HEK293 (cell line): ENCODE data around the gene LPP.

Experiments used
- CTCF ChIA-PET: fragments of 350-600 bp; formaldehyde crosslinking; extraction: SDS; loops from one replicate; lab custom pipeline; 2021; ENCODE audit warnings: antibody characterized with exemption; lab: Yijun Ruan, JAX
- POLR2A ChIA-PET: fragments of 300-600 bp; formaldehyde crosslinking; extraction: SDS; loops from one replicate; lab custom pipeline; 2020; ENCODE audit warnings: antibody characterized with exemption, inconsistent platforms; lab: Yijun Ruan, JAX
- H3K27ac ChIP-seq: fragments of 200-500 bp; sonication (Bioruptor generic); 2 replicates; pipeline ENCODE4 v1.5.1; 2014; ENCODE audit warnings: low read depth, low read length, control low read depth, inconsistent platforms; ENCODE audit errors: extremely low read depth
- H3K36me3 ChIP-seq, 2 experiments: fragments of 200-500 bp in 1 of 2; sonication (Bioruptor generic) in 1 of 2; 1 replicate in 1 of 2; 2 replicates in 1 of 2; pipeline ENCODE4 v1.5.1; 2014 to 2017; ENCODE audit warnings: inconsistent platforms in 2 of 2, low read length in 2 of 2; ENCODE audit not compliant: control insufficient read depth in 2 of 2, insufficient read depth in 1 of 2
- H3K4me1 ChIP-seq: fragments of 200-500 bp; sonication (Bioruptor generic); 2 replicates; pipeline ENCODE4 v1.5.1; 2014; ENCODE audit warnings: mild to moderate bottlenecking, low read length, inconsistent platforms; ENCODE audit not compliant: control insufficient read depth, insufficient read depth
- H3K4me3 ChIP-seq: 2 replicates; pipeline ENCODE4 v1.5.1; 2011; ENCODE audit warnings: low read depth, mild to moderate bottlenecking, control low read depth, low read length, moderate library complexity
- H3K9me3 ChIP-seq: fragments of 200-500 bp; sonication (Bioruptor generic); 2 replicates; pipeline ENCODE4 v1.5.1; 2014; ENCODE audit warnings: low read depth, low read length, inconsistent platforms; ENCODE audit not compliant: control insufficient read depth, insufficient read depth
- EGR2 ChIP-seq: fragments of 450-650 bp; formaldehyde crosslinking; IDR thresholded peaks from 2 replicates; pipeline ENCODE4 v1.5.1; 2016; ENCODE audit warnings: low read depth, missing biosample characterization, missing genetic modification characterization
- GFI1B ChIP-seq: fragments of 450-650 bp; formaldehyde crosslinking; IDR thresholded peaks from 2 replicates; pipeline ENCODE4 v1.5.1; 2016; ENCODE audit warnings: missing biosample characterization, missing genetic modification characterization
- GLIS2 ChIP-seq: fragments of 450-650 bp; formaldehyde crosslinking; IDR thresholded peaks from 2 replicates; pipeline ENCODE4 v1.5.1; 2016; ENCODE audit warnings: missing biosample characterization, missing genetic modification characterization
- KLF1 ChIP-seq: fragments of 450-650 bp; formaldehyde crosslinking; IDR thresholded peaks from 2 replicates; pipeline ENCODE4 v1.5.1; 2016; ENCODE audit warnings: missing biosample characterization, missing genetic modification characterization
- OSR2 ChIP-seq: fragments of 450-650 bp; formaldehyde crosslinking; IDR thresholded peaks from 2 replicates; pipeline ENCODE4 v1.5.1; 2016; ENCODE audit warnings: missing biosample characterization, missing genetic modification characterization
- SP3 ChIP-seq: fragments of 450-650 bp; formaldehyde crosslinking; IDR thresholded peaks from 2 replicates; pipeline ENCODE4 v1.5.1; 2016; ENCODE audit warnings: missing biosample characterization, missing genetic modification characterization
- SP7 ChIP-seq: fragments of 450-650 bp; formaldehyde crosslinking; IDR thresholded peaks from 2 replicates; pipeline ENCODE4 v1.5.1; 2016; ENCODE audit warnings: missing biosample characterization, missing genetic modification characterization
- TCF7L2 ChIP-seq: IDR thresholded peaks from 2 replicates; pipeline ENCODE4 v1.6.1; 2011; ENCODE audit warnings: low read depth, mild to moderate bottlenecking, inconsistent platforms, low read length, moderate library complexity, borderline replicate concordance
- YY1 ChIP-seq: fragments of 450-650 bp; formaldehyde crosslinking; IDR thresholded peaks from 2 replicates; pipeline ENCODE4 v1.5.1; 2018; ENCODE audit warnings: missing biosample characterization, missing genetic modification characterization
- ZBTB1 ChIP-seq: fragments of 450-650 bp; formaldehyde crosslinking; IDR thresholded peaks from 2 replicates; pipeline ENCODE4 v1.5.1; 2016; ENCODE audit warnings: missing biosample characterization, missing genetic modification characterization
- ZFHX2 ChIP-seq: fragments of 450-650 bp; formaldehyde crosslinking; conservative IDR thresholded peaks from 2 replicates; pipeline ENCODE4 v1.5.1; 2016; ENCODE audit warnings: missing biosample characterization, missing genetic modification characterization
- ZFP41 ChIP-seq: fragments of 450-650 bp; formaldehyde crosslinking; IDR thresholded peaks from 2 replicates; pipeline ENCODE4 v1.5.1; 2016; ENCODE audit warnings: missing biosample characterization, missing genetic modification characterization, borderline replicate concordance
- ZIC2 ChIP-seq: fragments of 450-650 bp; formaldehyde crosslinking; IDR thresholded peaks from 2 replicates; pipeline ENCODE4 v1.5.1; 2016; ENCODE audit warnings: missing biosample characterization, missing genetic modification characterization
- ZNF146 ChIP-seq: fragments of 450-650 bp; formaldehyde crosslinking; IDR thresholded peaks from 2 replicates; pipeline ENCODE4 v1.5.1; 2016; ENCODE audit warnings: missing biosample characterization, missing genetic modification characterization
- ZNF155 ChIP-seq: fragments of 450-650 bp; formaldehyde crosslinking; IDR thresholded peaks from 2 replicates; pipeline ENCODE4 v1.5.1; 2016; ENCODE audit warnings: missing biosample characterization, missing genetic modification characterization
- ZNF157 ChIP-seq: fragments of 450-650 bp; formaldehyde crosslinking; IDR thresholded peaks from 2 replicates; pipeline ENCODE4 v1.5.1; 2016; ENCODE audit warnings: missing biosample characterization, missing genetic modification characterization
- ZNF184 ChIP-seq: fragments of 450-650 bp; IDR thresholded peaks from 2 replicates; pipeline ENCODE4 v1.5.1; 2018; ENCODE audit warnings: missing biosample characterization, mild to moderate bottlenecking, missing genetic modification characterization
- ZNF223 ChIP-seq: fragments of 450-650 bp; formaldehyde crosslinking; IDR thresholded peaks from 2 replicates; pipeline ENCODE4 v1.5.1; 2016; ENCODE audit warnings: missing biosample characterization, missing genetic modification characterization
- ZNF23 ChIP-seq: fragments of 450-650 bp; formaldehyde crosslinking; IDR thresholded peaks from 2 replicates; pipeline ENCODE4 v1.5.1; 2016; ENCODE audit warnings: missing biosample characterization, missing genetic modification characterization, borderline replicate concordance
- ZNF302 ChIP-seq: fragments of 450-650 bp; formaldehyde crosslinking; IDR thresholded peaks from 2 replicates; pipeline ENCODE4 v1.5.1; 2016; ENCODE audit warnings: missing biosample characterization, missing genetic modification characterization, low read depth
- ZNF341 ChIP-seq: fragments of 450-650 bp; formaldehyde crosslinking; IDR thresholded peaks from 2 replicates; pipeline ENCODE4; 2016; ENCODE audit warnings: low read depth, missing biosample characterization, missing genetic modification characterization
- ZNF354C ChIP-seq: fragments of 450-650 bp; formaldehyde crosslinking; IDR thresholded peaks from 2 replicates; pipeline ENCODE4 v1.5.1; 2016; ENCODE audit warnings: missing biosample characterization, missing genetic modification characterization, low read depth, borderline replicate concordance
- ZNF391 ChIP-seq: fragments of 450-650 bp; formaldehyde crosslinking; IDR thresholded peaks from 2 replicates; pipeline ENCODE4 v1.5.1; 2016; ENCODE audit warnings: low read depth, missing biosample characterization, missing genetic modification characterization, borderline replicate concordance
- ZNF510 ChIP-seq: fragments of 450-650 bp; formaldehyde crosslinking; IDR thresholded peaks from 2 replicates; pipeline ENCODE4 v1.5.1; 2018; ENCODE audit warnings: mild to moderate bottlenecking, missing genetic modification characterization, missing biosample characterization; ENCODE audit not compliant: insufficient replicate concordance
- ZNF521 ChIP-seq: fragments of 450-650 bp; formaldehyde crosslinking; IDR thresholded peaks from 2 replicates; pipeline ENCODE4 v1.5.1; 2017; ENCODE audit warnings: missing biosample characterization, mild to moderate bottlenecking, missing genetic modification characterization
- ZNF571 ChIP-seq: fragments of 450-650 bp; formaldehyde crosslinking; IDR thresholded peaks from 2 replicates; pipeline ENCODE4 v1.5.0; 2017; ENCODE audit warnings: missing biosample characterization, missing genetic modification characterization
- ZNF585B ChIP-seq: fragments of 450-650 bp; formaldehyde crosslinking; IDR thresholded peaks from 2 replicates; pipeline ENCODE4 v1.5.1; 2016; ENCODE audit warnings: missing biosample characterization, missing genetic modification characterization
- ZNF624 ChIP-seq: fragments of 450-650 bp; formaldehyde crosslinking; IDR thresholded peaks from 2 replicates; pipeline ENCODE4 v1.5.1; 2017; ENCODE audit warnings: missing biosample characterization, missing genetic modification characterization
- ZNF629 ChIP-seq: fragments of 450-650 bp; formaldehyde crosslinking; IDR thresholded peaks from 2 replicates; pipeline ENCODE4 v1.5.1; 2017; ENCODE audit warnings: missing biosample characterization, missing genetic modification characterization
- ZSCAN30 ChIP-seq: fragments of 450-650 bp; IDR thresholded peaks from 2 replicates; pipeline ENCODE4 v1.5.1; 2018; ENCODE audit warnings: missing biosample characterization, mild to moderate bottlenecking, missing genetic modification characterization, moderate library complexity
- TF ChIP-seq, protein P1 (sequence below): fragments of 450-650 bp; formaldehyde crosslinking; IDR thresholded peaks from 2 replicates; pipeline ENCODE4 v1.5.1; 2016; ENCODE audit warnings: missing biosample characterization, missing genetic modification characterization
- TF ChIP-seq, protein P2 (sequence below): fragments of 450-650 bp; formaldehyde crosslinking; IDR thresholded peaks from 2 replicates; pipeline ENCODE4 v1.5.1; 2017; ENCODE audit warnings: missing biosample characterization, missing genetic modification characterization

Gene LPP

DNA sequence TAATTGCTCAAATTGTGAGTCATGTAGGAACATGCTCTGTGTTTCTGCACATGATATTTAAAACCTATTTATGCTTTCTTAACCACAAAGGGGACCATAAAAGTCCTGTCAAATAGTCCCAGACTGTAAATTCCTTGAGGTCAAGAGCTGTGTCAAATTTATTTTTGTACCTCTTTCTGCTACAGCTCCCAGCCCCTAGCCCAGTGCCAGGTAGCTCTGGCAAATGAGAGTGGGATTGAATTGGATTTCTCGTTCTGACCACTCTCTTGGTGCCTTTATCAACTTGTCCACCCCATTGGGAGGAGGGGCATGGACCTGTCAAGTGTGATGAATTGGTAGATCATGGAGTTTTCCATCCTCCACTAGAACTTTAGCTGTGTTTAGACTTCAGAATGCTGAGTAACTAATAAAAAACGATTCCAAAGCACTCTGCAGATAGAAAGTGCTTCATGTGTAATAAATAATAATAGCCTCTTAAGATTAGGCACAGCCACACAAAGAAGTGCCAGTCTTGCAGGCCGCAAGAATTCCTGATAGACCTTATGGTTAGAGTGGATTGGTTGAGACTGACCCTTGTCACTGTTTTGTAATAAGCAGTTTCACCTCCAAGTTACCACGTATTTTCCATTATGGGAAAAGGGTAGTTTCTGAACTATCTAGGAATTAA, 120.4 kb downstream of the LPP start (continued):
- no peak for TF ChIP-seq ZNF223 (tag by site-specific recombination)

DNA sequence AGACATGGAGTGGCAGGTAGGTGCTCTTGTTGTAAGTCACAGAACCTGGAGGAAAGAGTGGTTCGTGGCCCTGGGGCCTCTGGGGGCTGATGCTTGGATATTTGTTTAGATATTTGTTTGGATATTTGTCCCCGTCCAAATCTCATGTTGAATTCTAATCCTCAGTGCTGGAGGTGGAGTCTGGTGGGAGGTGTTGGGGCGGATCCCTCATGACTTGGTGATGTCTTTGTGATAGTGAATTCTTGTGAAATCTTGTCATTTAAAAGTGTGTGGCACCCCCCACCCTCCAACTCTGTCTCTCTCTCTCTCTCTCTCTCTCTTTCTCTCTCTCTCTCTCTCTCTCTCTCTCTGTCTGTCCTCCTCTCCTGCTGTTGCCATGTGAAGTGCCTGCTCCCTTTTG, 122.4 kb downstream of the LPP start:
- Histone ChIP-seq H3K4me1 (0 out of 2 replicates have a peak, but pooled peaks cover 9% of the 10 kb centered on the region), H3K27ac (no peak overlapping the region), H3K4me3 (no peak overlapping the region), H3K9me3 (no peaks in the 10 kb centered on the region), H3K36me3 (no peaks in the 10 kb centered on the region)
- ChIA-PET POLR2A (no interaction called here), CTCF (interaction anchor here (0.7 kb wide), 1 partner anchor 53 kb away, joined by 5 read pairs; no protein-coding TSS in a partner anchor)
- no peak for TF ChIP-seq SP3 (tag by site-specific recombination)
- TF ChIP-seq ZNF510: no peak
- TF ChIP-seq GLIS2 (tag by site-specific recombination): no peak
- TF ChIP-seq ZNF624 (tag by site-specific recombination): no peak
- TF ChIP-seq ZNF341: peak; percentile 47
- no peak for TF ChIP-seq ZNF391 (tag by site-specific recombination)
- TF ChIP-seq ZFHX2 (tag by site-specific recombination): peak; percentile 73
- no peak for TF ChIP-seq YY1
- no peak for TF ChIP-seq ZNF157 (tag by site-specific recombination)
- peak; percentile 46; the same call in 1 of the 2 replicates for TF ChIP-seq SP7
- TF ChIP-seq ZSCAN30 (tag by site-specific recombination): no peak
- no peak for TF ChIP-seq ZNF571 (tag by site-specific recombination)
- TF ChIP-seq ZNF23: no peak
- TF ChIP-seq EGR2 (tag by site-specific recombination): peak; percentile 55; the same call in 1 of the 2 replicates
- TF ChIP-seq TCF7L2: no peak
- TF ChIP-seq, protein P1, sequence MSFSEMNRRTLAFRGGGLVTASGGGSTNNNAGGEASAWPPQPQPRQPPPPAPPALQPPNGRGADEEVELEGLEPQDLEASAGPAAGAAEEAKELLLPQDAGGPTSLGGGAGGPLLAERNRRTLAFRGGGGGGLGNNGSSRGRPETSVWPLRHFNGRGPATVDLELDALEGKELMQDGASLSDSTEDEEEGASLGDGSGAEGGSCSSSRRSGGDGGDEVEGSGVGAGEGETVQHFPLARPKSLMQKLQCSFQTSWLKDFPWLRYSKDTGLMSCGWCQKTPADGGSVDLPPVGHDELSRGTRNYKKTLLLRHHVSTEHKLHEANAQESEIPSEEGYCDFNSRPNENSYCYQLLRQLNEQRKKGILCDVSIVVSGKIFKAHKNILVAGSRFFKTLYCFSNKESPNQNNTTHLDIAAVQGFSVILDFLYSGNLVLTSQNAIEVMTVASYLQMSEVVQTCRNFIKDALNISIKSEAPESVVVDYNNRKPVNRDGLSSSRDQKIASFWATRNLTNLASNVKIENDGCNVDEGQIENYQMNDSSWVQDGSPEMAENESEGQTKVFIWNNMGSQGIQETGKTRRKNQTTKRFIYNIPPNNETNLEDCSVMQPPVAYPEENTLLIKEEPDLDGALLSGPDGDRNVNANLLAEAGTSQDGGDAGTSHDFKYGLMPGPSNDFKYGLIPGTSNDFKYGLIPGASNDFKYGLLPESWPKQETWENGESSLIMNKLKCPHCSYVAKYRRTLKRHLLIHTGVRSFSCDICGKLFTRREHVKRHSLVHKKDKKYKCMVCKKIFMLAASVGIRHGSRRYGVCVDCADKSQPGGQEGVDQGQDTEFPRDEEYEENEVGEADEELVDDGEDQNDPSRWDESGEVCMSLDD: no peak

DNA sequence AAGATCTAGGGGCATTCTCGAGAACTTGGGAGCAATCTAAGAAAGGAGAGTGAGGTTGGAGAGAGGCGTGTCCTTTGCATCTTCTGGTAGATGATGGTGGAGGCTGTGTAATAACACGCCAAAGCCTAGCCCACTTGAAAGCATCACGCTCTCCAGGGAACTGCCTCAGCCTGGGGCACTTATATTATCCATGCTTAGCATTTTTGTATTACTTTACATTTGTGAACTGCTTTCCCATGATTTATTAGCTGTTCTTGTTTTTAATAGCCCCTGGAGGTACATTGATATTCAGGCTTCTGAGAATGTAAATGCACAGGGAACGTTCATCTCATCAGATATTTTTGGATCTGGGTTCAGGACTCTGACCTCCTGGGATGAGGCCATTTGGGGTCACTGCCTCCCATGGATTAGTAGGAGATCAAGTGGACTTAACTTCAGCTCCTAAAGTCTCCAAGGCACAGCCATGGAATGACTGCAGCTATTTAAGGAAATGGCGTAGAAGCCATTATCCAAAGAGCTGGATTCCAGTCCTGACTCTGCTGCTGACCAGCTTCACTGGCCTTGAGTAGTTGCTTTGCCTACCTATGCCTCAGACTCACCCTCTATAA, 124.9 kb downstream of the LPP start:
- no peak overlapping the region for H3K27ac ChIP-seq
- POLR2A ChIA-PET: no interaction called here
- CTCF ChIA-PET: interaction anchor here (0.9 kb wide), 1 partner anchor 10 kb away, joined by 3 read pairs; no protein-coding TSS in a partner anchor
- H3K36me3 ChIP-seq: no peaks in the 10 kb centered on the region
- peaks cover 4% of the 10 kb centered on the region; the same call in 1 of the 2 replicates for H3K4me1 ChIP-seq
- no peaks in the 10 kb centered on the region for H3K9me3 ChIP-seq
- H3K4me3 ChIP-seq: no peak overlapping the region
- TF ChIP-seq SP7: peak; percentile 36
- no peak for TF ChIP-seq ZBTB1 (tag by site-specific recombination)
- TF ChIP-seq ZNF184 (tag by site-specific recombination): no peak
- no peak for TF ChIP-seq GFI1B (tag by site-specific recombination)
- TF ChIP-seq ZNF521 (tag by site-specific recombination): no peak
- TF ChIP-seq ZIC2: peak; percentile 62
- TF ChIP-seq KLF1 (tag by site-specific recombination): no peak
- no peak for TF ChIP-seq ZNF354C
- 0 out of 2 replicates have a peak, but pooled peaks have one; percentile 11 for TF ChIP-seq ZNF146 (tag by site-specific recombination)
- TF ChIP-seq, protein P2, sequence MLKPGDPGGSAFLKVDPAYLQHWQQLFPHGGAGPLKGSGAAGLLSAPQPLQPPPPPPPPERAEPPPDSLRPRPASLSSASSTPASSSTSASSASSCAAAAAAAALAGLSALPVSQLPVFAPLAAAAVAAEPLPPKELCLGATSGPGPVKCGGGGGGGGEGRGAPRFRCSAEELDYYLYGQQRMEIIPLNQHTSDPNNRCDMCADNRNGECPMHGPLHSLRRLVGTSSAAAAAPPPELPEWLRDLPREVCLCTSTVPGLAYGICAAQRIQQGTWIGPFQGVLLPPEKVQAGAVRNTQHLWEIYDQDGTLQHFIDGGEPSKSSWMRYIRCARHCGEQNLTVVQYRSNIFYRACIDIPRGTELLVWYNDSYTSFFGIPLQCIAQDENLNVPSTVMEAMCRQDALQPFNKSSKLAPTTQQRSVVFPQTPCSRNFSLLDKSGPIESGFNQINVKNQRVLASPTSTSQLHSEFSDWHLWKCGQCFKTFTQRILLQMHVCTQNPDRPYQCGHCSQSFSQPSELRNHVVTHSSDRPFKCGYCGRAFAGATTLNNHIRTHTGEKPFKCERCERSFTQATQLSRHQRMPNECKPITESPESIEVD (tag by site-specific recombination): peak; percentile 86
- no peak for TF ChIP-seq ZNF585B (tag by site-specific recombination)
- no peak for TF ChIP-seq ZNF155 (tag by site-specific recombination)
- TF ChIP-seq ZNF302: no peak
- TF ChIP-seq OSR2 (tag by site-specific recombination): peak; percentile 59; the same call in 1 of the 2 replicates
- peak; percentile 52; the same call in 1 of the 2 replicates for TF ChIP-seq ZNF629 (tag by site-specific recombination)
- no peak for TF ChIP-seq ZFP41 (tag by site-specific recombination)
